Inflammatory macrophage (primary cell): ENCODE data around the gene KCND1.

Source experiments
- DNase-seq, 2 donors: peaks; one replicate each; pipeline ENCODE4 v3.0.0-alpha.2; 2020 to 2022

Gene KCND1

DNA sequence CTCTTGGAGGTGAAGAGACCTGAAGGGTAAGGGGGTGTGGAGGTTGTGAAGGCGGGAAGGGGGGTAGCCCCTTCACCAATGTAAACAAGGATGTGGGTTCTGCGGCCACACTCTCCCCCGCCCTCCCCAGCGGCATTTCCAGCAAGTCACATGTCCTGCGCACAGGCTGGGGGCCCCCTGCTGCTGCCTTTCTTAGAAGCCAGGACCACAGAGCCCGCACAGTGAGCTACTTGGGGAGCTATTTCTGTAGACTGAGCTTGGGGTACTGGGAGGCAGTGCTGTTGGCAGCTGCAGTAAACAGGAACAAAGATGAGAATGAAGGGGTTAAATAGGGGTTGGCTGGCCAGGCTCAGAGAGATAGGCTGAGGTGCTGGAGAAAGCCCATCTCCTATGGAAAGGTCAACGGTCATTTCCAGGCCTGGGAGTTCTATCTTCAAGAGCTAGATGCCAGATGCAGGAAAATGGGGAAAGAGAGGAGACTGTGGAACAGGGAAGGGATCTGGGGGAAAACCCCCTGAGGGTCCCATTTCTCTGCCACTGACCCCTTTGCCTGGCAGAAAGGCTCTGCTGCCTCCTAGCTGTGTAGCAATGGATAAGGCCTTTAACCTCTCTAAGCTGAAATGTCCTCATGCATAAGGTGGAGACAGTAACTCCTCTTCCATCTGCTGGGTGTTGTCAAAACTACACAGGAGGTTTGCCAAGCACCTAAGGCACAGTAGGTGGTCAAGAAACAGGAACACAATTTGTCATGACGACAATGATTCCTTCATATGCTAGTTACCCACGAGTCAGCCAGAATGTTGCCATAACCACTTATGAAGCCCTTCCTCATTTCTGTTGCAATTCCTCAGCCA is 34.4 kb downstream of the KCND1 start:
- peak; percentile 78 to 79 for DNase-seq

GRCh38 chrX:48936429-48937053 is 35.1 kb downstream of the KCND1 start:
- DNase-seq: no peak

- peak; percentile 6 to 33 for DNase-seq
Observed at GRCh38 chrX:48935301-48935670, 36.4 kb downstream of the KCND1 start.

DNA sequence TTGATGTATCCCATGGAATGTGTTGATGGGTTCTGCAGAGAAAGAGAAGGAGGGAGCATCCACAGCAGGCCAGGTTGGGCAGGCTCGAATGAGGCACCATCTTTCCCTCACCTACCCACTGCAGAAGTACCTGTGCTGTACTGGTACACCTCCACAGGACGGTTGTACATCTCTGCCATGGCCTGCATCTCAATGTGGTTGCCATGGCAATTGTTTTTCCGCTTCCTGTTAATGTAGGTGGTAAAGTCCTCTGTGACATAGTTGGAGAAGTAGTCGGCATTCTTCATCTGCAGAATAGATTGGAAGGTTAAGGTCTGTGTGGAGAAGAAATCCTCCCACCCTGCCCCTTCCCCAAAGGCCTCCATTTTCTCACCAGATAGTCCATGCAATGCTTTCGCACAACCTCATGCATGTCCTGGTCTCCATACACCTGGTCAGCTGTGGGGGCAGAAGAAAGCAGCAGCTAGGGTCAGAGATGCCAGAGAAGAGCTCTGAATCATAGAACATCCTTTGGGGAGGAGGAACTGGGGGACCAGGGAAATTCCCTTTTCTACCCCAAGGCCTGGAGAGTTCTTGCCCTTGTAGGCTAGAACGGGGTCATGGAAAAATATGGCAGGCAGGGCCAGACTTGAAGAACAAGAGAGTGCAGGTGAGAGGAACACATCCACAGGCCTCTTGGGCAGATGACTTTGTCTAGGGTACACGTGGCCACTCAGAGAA is 36.9 kb downstream of the KCND1 start:
- DNase-seq: peak in 1 of 2 donors; percentile 15

- no peak for DNase-seq
Observed at GRCh38 chrX:48933757-48934156, 37.9 kb downstream of the KCND1 start.

GRCh38 chrX:48927736-48928382 is 43.8 kb downstream of the KCND1 start:
- no peak for DNase-seq

GRCh38 chrX:48927123-48927522 is 44.5 kb downstream of the KCND1 start:
- DNase-seq: no peak

- DNase-seq: no peak
Observed at GRCh38 chrX:48924270-48924669, 47.4 kb downstream of the KCND1 start.

DNA sequence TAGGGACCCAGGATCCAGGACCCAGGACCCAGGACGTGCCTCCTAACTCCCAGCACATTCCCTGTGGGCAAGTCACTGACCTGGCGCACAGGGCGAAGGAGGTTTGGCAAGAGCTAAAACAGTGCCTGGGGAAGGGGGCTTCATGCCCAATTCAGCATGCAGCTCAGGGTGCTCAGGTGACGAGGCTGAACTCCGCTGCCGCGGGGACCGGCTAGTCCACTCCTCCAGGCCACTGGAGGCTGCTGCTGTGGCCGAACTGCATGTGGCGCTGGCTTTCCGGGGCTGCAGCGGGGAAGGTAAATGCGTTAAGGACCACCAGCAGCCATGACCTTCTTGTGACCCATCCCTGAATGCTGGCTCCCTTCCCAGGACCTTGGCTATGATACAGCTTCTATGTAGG is 47.9 kb downstream of the KCND1 start:
- DNase-seq: no peak

- no peak for DNase-seq
Observed at GRCh38 chrX:48920718-48921104, 50.9 kb downstream of the KCND1 start.

DNA sequence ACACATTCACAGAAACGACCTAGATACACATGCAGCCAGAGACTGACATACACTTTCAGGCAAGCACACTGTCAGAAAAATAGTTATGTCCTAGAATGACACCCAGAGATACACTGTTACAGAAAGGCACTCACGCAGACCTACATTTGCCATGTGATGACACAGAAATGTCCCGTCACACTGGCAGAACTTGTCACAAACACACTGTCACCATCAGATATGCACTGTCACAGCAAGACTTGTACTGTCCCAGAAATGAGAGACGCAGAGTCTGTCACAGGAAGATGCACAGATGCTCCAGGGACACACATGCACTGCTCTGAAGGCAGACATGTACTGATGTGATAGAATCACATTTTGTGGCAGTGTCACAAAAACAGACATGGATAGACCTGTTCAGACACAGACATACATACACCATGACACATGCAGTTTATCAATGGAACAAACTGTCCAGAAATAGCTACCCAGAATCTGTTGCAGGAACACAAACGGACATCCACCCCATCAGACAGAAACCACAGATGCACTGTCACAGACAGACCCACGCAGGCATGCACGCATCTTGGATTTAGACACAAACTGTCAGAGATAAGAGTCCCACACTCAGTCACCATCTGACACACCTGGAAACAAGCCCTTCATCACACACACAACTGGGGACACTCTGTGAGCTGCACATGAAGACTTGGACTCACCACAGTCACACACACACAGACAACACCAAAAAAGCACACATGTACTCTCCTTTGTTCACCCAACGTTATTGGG is 51.5 kb downstream of the KCND1 start:
- no peak for DNase-seq

GRCh38 chrX:48919360-48919841 is 52.2 kb downstream of the KCND1 start:
- DNase-seq: no peak

DNA sequence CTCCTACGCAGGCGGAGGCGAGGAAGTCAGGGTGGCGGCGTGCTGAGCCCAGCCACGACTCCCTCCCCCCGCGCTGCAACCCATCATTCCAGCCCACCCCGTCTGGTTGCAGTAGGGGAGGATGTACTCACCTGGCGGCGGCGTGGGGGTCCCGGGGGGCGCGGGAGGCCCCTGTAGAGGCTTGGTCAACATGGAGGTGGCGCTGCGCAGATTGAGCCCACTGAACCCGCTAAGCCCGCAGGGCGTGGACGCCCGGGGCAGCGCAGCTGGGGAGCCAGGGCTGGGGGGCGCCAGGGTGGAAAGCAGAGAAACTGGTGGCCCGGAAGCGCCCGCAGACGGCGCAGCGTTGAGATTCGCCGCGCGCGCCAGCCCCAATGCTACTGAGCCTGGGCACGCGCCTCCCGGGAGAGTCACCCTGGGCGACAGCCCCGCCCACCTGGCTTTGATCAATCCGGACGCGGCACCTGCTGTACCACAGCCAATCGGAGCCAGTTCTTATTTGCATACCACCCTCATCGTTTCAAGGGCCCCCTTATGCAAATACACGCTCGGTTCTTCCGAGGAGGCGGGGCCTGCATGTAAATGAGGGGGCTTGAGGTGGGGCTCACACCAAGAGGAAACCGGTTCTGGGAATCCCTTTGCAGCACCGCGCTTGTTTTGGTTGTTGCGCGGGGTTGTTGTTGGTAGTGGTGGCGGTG is 52.9 kb downstream of the KCND1 start, which contains the start of gene PIM2:
Gene PIM2 (minus strand): TSS at position 382 of the 698 bp plus-strand sequence. CDS start 190 bp downstream, at position 192.
- peak; percentile 84 to 90 for DNase-seq

GRCh38 chrX:48918301-48918642 is 53.4 kb downstream of the KCND1 start:
- peak in 1 of 2 donors; percentile 23 for DNase-seq

DNA sequence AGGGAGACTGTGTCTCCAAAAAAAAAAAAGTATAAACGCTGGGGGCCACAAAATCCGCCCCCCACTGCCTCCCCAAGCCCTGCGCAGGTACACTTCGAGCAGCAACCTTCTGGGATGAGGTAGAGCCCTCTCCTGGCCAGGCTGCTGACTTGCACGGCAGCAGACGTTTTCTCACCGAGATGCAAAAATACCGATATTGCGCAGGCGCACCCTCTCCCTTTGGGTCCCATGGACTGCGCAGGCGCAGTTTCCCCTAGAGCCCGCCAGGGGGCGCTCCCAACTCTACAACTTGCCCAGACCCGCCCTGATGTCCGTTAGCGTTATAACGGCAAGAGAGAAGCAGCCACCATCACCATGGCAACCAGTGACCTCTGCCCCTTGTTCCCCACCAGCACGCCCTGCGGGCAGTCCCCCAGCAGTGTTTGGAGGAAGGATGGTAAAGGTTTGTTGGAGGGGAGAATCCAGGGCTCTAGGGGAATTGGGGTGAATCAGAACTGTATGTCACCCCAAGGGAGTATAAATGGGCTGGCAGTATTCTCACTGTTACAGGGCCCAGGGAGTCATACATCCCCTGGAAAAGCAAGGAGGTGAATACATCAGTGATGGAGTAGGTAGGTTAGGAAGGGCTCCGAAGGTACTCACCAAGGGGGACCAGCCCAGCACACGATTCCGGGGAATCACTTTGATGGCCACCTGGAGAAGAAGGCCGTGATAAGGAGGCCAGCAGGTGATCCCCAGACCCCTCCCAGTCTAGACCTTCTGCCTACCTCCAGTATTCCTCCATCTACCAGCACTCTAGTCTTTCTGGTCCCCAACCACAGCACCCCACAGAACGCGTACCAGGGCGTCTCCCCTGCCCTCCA is 54.3 kb downstream of the KCND1 start:
- DNase-seq: peak; percentile 91 to 93

GRCh38 chrX:48914593-48915493 is 56.8 kb downstream of the KCND1 start:
- no peak for DNase-seq

- DNase-seq: peak; percentile 23 to 35
Observed at GRCh38 chrX:48913605-48914366, 57.9 kb downstream of the KCND1 start.

- peak; percentile 46 to 67 for DNase-seq
Observed at GRCh38 chrX:48911412-48912182, 60.0 kb downstream of the KCND1 start, which contains the start of gene SLC35A2. Gene SLC35A2 (minus strand): TSS chrX:48911646. CDS start chrX:48911636, 10 bp downstream.
